Endothelial cell of umbilical vein (primary cell): ENCODE measurements around the gene OR2T1. TPM values are rescaled to one million over a fixed set of nuclear protein-coding genes. Genes with fewer than 3 reads are reported as not detected.

Source experiments
- BruUV-seq: library from RNA; stranded (reverse); fragments of 400-500 nt; replicated peaks from 2 replicates; lab custom pipeline; 2021; lab: Mats Ljungman, UMichigan
- CTCF ChIA-PET: fragments of 300-600, 350-600 bp; sonication (Branson Sonifier 250); formaldehyde crosslinking; loops from one replicate; lab custom pipeline; 2021; ENCODE audit warnings: antibody characterized with exemption, inconsistent platforms; lab: Charles Lee
- POLR2A ChIA-PET: fragments of 300-600, 350-600 bp; sonication (Branson Sonifier 250); formaldehyde crosslinking; loops from one replicate; lab custom pipeline; 2021; ENCODE audit warnings: antibody characterized with exemption, inconsistent platforms; lab: Charles Lee
- DNase-seq: peaks from one replicate; pipeline ENCODE4 v3.0.0-alpha.2; 2011; ENCODE audit warnings: low read depth, low spot score
- FAIRE-seq: peaks from 2 replicates; lab custom pipeline; 2011; peaks lifted over from hg19 to GRCh38; lab: Jason Lieb, UNC
- H2AFZ ChIP-seq: 2 replicates; pipeline ENCODE4 v1.6.0; 2012; ENCODE audit warnings: low read depth, low read length, control low read depth, inconsistent platforms
- H3K27ac ChIP-seq: 2 replicates; pipeline ENCODE4 v1.5.1; 2011; ENCODE audit warnings: low read depth, mild to moderate bottlenecking, control low read depth, low read length, moderate library complexity; ENCODE audit not compliant: insufficient read depth
- H3K27me3 ChIP-seq, 2 experiments: 2 replicates each; pipeline versions ENCODE4 v1.6.0 to v1.6.1; 2011; ENCODE audit warnings: low read length in 2 of 2, mixed read lengths in 1 of 2; ENCODE audit not compliant: control insufficient read depth in 2 of 2, insufficient read depth in 2 of 2
- H3K36me3 ChIP-seq, 2 experiments: 2 replicates in 1 of 2; 3 replicates in 1 of 2; pipeline ENCODE4 v1.5.1; 2011; ENCODE audit warnings: low read length in 2 of 2, mild to moderate bottlenecking in 1 of 2, moderate library complexity in 1 of 2; ENCODE audit not compliant: control insufficient read depth in 2 of 2, insufficient read depth in 2 of 2; ENCODE audit errors: extremely low read depth in 1 of 2
- H3K4me1 ChIP-seq: 3 replicates; pipeline ENCODE4 v1.5.1; 2011; ENCODE audit warnings: mild to moderate bottlenecking, low read length; ENCODE audit not compliant: control insufficient read depth, insufficient read depth; ENCODE audit errors: extremely low read depth
- H3K4me2 ChIP-seq: 2 replicates; pipeline ENCODE4 v1.6.1; 2011; ENCODE audit warnings: low read length, control low read depth, mixed read lengths; ENCODE audit not compliant: insufficient read depth
- H3K4me3 ChIP-seq, 3 experiments: fragments of 200-600 bp in 1 of 3; sonication (generic), shearing (Covaris generic) in 1 of 3; replicated peaks in 1 of 3; 2 replicates each; pipeline ENCODE4 v1.5.1; 2011 to 2016; ENCODE audit warnings: control low read depth in 3 of 3, low read length in 3 of 3, mild to moderate bottlenecking in 2 of 3, inconsistent platforms in 1 of 3, low read depth in 1 of 3, moderate library complexity in 1 of 3; ENCODE audit not compliant: insufficient read depth in 1 of 3
- H3K79me2 ChIP-seq: 2 replicates; pipeline ENCODE4 v1.6.0; 2012; ENCODE audit warnings: low read length, inconsistent platforms; ENCODE audit not compliant: control insufficient read depth, insufficient read depth
- H3K9ac ChIP-seq: replicated peaks from 2 replicates; pipeline ENCODE3; 2011; ENCODE audit warnings: low read length, control low read depth; ENCODE audit not compliant: insufficient read depth; ENCODE audit errors: extremely low read depth
- H3K9me1 ChIP-seq: replicated peaks from 3 replicates; pipeline ENCODE4 v1.6.0; 2011; ENCODE audit warnings: mild to moderate bottlenecking, low read length; ENCODE audit not compliant: control insufficient read depth, insufficient read depth; ENCODE audit errors: extremely low read depth
- H3K9me3 ChIP-seq: replicated peaks from 2 replicates; pipeline ENCODE4 v1.5.1; 2012; ENCODE audit warnings: low read length, inconsistent platforms; ENCODE audit not compliant: control insufficient read depth, insufficient read depth
- H4K20me1 ChIP-seq: replicated peaks from 2 replicates; pipeline ENCODE3; 2011; ENCODE audit warnings: mild to moderate bottlenecking, low read length; ENCODE audit not compliant: control insufficient read depth, insufficient read depth; ENCODE audit errors: extremely low read depth
- EZH2 ChIP-seq: IDR thresholded peaks from 2 replicates; pipeline ENCODE4 v1.6.1; 2012; ENCODE audit warnings: borderline replicate concordance, low read depth, mild to moderate bottlenecking, moderate library complexity, low read length, inconsistent platforms; ENCODE audit not compliant: severe bottlenecking
- FOS ChIP-seq: IDR thresholded peaks from 2 replicates; pipeline ENCODE4 v1.6.1; 2011; ENCODE audit warnings: mild to moderate bottlenecking, low read length, moderate library complexity, borderline replicate concordance; ENCODE audit not compliant: insufficient read depth
- GATA2 ChIP-seq: IDR thresholded peaks from 2 replicates; pipeline ENCODE4 v1.7.0; 2011; ENCODE audit warnings: low read depth, mild to moderate bottlenecking, moderate library complexity, mixed read lengths, low read length; ENCODE audit not compliant: insufficient read length, insufficient read depth
- JUN ChIP-seq: IDR thresholded peaks from 2 replicates; pipeline ENCODE4 v1.6.1; 2011; ENCODE audit warnings: borderline replicate concordance, low read depth; ENCODE audit not compliant: insufficient read length, insufficient read depth
- MYC ChIP-seq: IDR thresholded peaks from one replicate; pipeline ENCODE4 v1.6.1; 2011; ENCODE audit warnings: mild to moderate bottlenecking, low read depth, low read length
- POLR2A ChIP-seq: IDR thresholded peaks from 2 replicates; pipeline ENCODE4 v1.6.1; 2012; ENCODE audit warnings: low read depth, mild to moderate bottlenecking, control low read depth, low read length
- POLR2AphosphoS5 ChIP-seq: IDR thresholded peaks from 2 replicates; pipeline ENCODE4 v1.6.1; 2012; ENCODE audit warnings: low read depth, mild to moderate bottlenecking, control low read depth, low read length, moderate library complexity; ENCODE audit not compliant: insufficient read depth
- dilution Hi-C: fragments of 300-500 bp; cut with MboI; formaldehyde crosslinking; loops from one replicate; pipeline ENCODE4 v1.15.0; 2019; ENCODE audit warnings: low sequenced_read_pairs; ENCODE audit not compliant: extremely low pct_ligation_motif_present
- intact Hi-C: fragments of 100-400 bp; cut with micrococcal nuclease; formaldehyde crosslinking; loops from one replicate; pipeline ENCODE4 v1.10.0; 2022
- polyA plus RNA-seq, 4 experiments: library from polyadenylated mRNA; depleted of rRNA in 3 of 4; stranded (reverse) in 3 of 4; unstranded in 1 of 4; fragments of >200 nt; gene quantifications; 2 replicates each; pipeline versions ENCODE4 v1.2.1 to v1.2.3, GENCODE V29; 2011 to 2012; ENCODE audit warnings: missing spikeins in 1 of 4
- total RNA-seq: library from RNA; stranded (reverse); gene quantifications from 2 replicates; pipeline ENCODE4 v1.2.3, GENCODE V29; 2021
- TF ChIP-seq, protein P1 (sequence below): IDR thresholded peaks from 2 replicates; pipeline ENCODE4 v1.6.1; 2011; ENCODE audit not compliant: insufficient read depth, insufficient read length
- TF ChIP-seq, protein P2 (sequence below), 2 donors: IDR thresholded peaks; 1 replicate in 1 of 2; 2 replicates in 1 of 2; pipeline ENCODE4 v1.5.1; 2011; ENCODE audit warnings: low read length in 2 of 2, mild to moderate bottlenecking in 2 of 2, moderate library complexity in 2 of 2, control low read depth in 1 of 2, inconsistent platforms in 1 of 2, low read depth in 1 of 2; ENCODE audit not compliant: insufficient read depth in 1 of 2; ENCODE audit errors: extremely low read depth in 1 of 2

The OR2T1 gene
- total and polyA plus RNA-seq, 2 donors (not counting 3 experiments of a cell fraction or from before 2014, with no cell fraction given): not detected

- intact Hi-C loops (no loop called here), dilution Hi-C loops (no loop called here)
- ChIA-PET POLR2A (no interaction called here), CTCF (no interaction called here)
- H2AFZ ChIP-seq: no peak overlapping the region
- no peaks in the 10 kb centered on the region for H4K20me1 ChIP-seq
- H3K27ac ChIP-seq: no peak overlapping the region
- H3K9me3 ChIP-seq: no peaks in the 10 kb centered on the region
- H3K36me3 ChIP-seq: no peaks in the 10 kb centered on the region
- H3K9ac ChIP-seq: no peak overlapping the region
- no peak overlapping the region for H3K4me2 ChIP-seq
- H3K4me1 ChIP-seq: no peaks in the 10 kb centered on the region
- TF ChIP-seq MYC: no peak
- no peak for TF ChIP-seq GATA2
- TF ChIP-seq EZH2: no peak
- no peak for TF ChIP-seq JUN
- TF ChIP-seq, protein P1, sequence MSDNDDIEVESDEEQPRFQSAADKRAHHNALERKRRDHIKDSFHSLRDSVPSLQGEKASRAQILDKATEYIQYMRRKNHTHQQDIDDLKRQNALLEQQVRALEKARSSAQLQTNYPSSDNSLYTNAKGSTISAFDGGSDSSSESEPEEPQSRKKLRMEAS: no peak
- no peak for TF ChIP-seq POLR2AphosphoS5
- no peak for TF ChIP-seq POLR2A
- TF ChIP-seq, protein P2, sequence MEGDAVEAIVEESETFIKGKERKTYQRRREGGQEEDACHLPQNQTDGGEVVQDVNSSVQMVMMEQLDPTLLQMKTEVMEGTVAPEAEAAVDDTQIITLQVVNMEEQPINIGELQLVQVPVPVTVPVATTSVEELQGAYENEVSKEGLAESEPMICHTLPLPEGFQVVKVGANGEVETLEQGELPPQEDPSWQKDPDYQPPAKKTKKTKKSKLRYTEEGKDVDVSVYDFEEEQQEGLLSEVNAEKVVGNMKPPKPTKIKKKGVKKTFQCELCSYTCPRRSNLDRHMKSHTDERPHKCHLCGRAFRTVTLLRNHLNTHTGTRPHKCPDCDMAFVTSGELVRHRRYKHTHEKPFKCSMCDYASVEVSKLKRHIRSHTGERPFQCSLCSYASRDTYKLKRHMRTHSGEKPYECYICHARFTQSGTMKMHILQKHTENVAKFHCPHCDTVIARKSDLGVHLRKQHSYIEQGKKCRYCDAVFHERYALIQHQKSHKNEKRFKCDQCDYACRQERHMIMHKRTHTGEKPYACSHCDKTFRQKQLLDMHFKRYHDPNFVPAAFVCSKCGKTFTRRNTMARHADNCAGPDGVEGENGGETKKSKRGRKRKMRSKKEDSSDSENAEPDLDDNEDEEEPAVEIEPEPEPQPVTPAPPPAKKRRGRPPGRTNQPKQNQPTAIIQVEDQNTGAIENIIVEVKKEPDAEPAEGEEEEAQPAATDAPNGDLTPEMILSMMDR (IDR thresholded peaks at IDR 0.05; ENCODE audit: extremely low read depth in 1 of 2, insufficient read depth in 1 of 2, low read depth in 1 of 2, low read length in 2 of 2): no peak
- no peak for TF ChIP-seq FOS
- H3K4me3 ChIP-seq: no peak overlapping the region
- H3K9me1 ChIP-seq: no peaks in the 10 kb centered on the region
- no TSS peak for BruUV-seq
- no peaks in the 10 kb centered on the region for H3K27me3 ChIP-seq
- DNase-seq (no peak), FAIRE-seq (no peak)
- no peaks in the 10 kb centered on the region for H3K79me2 ChIP-seq
Measured at GRCh38 chr1:248380854-248381253, 22.0 kb upstream of the OR2T1 start.
